HK-2 (cell line): ENCODE measurements around the gene UTP11.

Experiments
- DNase-seq: peaks from one replicate; pipeline ENCODE4 v3.0.0-alpha.2; 2018; ENCODE audit not compliant: unreplicated experiment

Gene UTP11

DNA sequence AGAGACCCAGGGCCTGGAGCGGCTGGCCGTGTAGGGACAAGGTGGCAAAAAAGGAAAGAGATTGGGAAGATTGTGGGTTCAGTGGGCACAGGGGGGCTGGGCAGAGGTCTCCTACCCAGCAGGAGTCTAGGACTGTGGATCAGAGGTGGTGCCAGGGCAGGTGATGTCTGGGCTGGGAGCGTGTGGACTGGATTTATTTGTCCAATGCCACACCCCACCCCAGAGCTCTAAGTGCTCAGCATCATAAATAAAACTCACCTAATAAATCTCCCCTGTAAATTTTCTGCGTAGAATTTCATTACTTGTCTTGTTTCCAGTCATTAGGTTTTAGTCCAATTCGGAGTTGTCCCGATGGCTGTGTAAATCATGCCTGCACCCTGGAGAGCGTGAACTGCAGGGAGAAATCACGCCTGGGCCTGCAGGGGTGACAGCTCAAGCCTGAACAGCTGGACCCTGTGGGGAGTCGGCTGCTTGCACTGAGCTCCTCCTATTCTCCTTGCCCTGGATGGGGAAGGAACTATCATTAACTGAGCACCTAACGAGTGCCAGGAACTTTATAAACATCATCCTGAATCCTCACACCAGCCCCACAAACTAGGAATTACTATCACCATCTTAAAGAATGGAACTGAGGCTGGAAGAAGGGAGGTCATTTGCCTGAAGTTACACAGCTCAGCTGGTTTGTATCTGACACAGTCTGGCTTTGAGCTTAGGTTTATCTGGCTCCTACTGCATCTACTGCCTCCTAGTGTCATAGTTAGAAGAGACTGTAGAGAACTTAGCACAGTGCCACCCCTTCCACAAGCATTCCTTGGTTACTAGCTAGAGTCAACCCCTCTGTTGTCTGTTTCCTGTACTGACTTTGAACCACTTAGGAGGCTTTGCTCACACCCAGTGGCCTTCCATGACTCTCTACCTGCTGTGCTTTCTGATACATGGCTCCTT, 59.0 kb downstream of the UTP11 start:
- DNase-seq = no peak

DNA sequence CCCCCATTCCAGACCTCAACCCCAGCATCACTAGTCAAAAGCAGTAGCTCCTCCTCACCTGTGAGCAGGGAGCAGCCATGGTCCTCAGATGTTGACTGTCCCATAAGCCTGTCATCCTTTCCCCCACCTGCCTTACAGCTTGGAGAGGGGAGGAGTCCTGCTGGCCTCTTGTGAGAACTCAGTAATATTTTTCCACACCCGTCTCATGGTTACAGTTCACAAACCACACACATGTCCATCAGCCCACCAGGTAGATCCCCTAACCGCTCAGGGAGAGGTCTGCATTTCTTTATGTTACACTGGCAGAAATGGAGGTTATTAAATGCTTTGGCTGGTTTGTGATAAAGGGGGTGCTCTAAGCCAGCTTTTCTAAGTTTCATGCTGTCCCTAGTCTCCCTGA, 60.3 kb downstream of the UTP11 start:
- no peak for DNase-seq

GRCh38 chr1:38073534-38074301, 61.2 kb downstream of the UTP11 start:
- no peak for DNase-seq

DNA sequence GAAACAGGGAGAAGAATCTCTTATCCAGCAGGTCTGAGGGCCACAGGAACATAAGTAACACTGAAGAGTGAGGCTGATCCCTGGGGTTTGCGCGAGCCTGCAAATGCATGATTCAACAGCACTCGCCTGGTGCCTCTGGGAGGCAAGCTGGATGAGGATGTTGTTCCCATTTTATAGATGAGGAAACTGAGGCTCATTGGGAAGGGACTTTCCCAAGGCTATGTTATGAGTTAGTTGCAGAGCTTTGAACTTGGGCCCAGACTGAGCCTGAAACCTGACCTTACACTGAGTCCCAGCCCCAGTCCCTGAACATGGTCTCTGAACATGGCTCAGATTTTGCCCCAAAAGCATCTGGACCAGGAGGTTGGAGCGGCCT, 61.8 kb downstream of the UTP11 start:
- no peak for DNase-seq
